ENCODE measurements around the gene CCDC138. TPM values are rescaled to one million over a fixed set of nuclear protein-coding genes. Genes with fewer than 3 reads are reported as not detected.

CCDC138 gene
- total RNA-seq, 1 donor from 2014 or later = 27.3 TPM

DNA sequence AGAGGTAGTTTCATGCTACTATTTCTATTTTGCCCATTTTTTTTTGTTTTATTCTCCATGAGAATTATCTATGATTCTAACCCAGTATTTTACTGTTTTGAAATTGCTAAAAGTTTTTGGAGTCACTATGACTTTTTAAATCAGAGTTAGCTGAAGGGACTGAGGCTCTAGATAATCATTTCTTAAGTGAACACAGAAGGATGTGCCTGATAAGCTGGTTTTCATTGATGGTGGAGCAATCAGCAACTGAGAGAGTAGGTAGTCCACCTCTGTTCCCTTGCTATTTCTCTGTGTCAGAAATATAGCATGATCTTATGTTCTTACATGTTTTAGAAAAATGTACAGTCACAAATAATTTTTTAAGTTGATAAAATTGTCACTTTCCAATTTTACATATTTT lies 59.4 kb downstream of the CCDC138 start:
- no peaks in the 10 kb centered on the region for H3K27me3 Mint-ChIP-seq
- no peak overlapping the region for H3K27ac Mint-ChIP-seq
- TF ChIP-seq, protein P1, sequence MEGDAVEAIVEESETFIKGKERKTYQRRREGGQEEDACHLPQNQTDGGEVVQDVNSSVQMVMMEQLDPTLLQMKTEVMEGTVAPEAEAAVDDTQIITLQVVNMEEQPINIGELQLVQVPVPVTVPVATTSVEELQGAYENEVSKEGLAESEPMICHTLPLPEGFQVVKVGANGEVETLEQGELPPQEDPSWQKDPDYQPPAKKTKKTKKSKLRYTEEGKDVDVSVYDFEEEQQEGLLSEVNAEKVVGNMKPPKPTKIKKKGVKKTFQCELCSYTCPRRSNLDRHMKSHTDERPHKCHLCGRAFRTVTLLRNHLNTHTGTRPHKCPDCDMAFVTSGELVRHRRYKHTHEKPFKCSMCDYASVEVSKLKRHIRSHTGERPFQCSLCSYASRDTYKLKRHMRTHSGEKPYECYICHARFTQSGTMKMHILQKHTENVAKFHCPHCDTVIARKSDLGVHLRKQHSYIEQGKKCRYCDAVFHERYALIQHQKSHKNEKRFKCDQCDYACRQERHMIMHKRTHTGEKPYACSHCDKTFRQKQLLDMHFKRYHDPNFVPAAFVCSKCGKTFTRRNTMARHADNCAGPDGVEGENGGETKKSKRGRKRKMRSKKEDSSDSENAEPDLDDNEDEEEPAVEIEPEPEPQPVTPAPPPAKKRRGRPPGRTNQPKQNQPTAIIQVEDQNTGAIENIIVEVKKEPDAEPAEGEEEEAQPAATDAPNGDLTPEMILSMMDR (IDR thresholded peaks at IDR 0.05; ENCODE audit: unreplicated experiment) = no peak
- H3K4me1 Mint-ChIP-seq (ENCODE audit: low read depth) = peaks cover 4% of the 10 kb centered on the region
- H3K4me3 Mint-ChIP-seq (ENCODE audit: low read depth) = no peak overlapping the region
- peaks cover 9% of the 10 kb centered on the region for H3K9me3 Mint-ChIP-seq (ENCODE audit: low read depth)
- no peak for DNase-seq (ENCODE audit: low spot score, unreplicated experiment)
- peaks cover 34% of the 10 kb centered on the region for H3K36me3 Mint-ChIP-seq (ENCODE audit: insufficient read depth)

DNA sequence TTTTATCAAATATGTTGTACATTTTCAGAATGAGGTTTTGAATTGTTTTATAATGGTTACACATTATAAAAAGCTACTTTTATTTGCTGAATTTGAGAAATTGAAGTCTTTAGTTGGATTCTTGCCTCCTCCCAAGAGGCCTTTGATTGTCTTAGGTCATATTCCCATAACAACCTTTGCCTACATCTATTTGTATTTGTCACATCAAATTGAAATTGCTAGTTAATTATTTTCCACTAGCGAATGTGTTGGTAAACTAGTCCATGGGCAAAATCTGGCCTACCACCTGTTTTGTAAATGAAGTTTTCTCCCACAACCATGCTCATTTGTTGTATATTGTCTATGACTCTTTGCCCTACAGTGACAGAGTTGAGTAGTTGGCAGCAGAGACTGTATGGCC lies 60.4 kb downstream of the CCDC138 start:
- peaks cover 4% of the 10 kb centered on the region for H3K4me1 Mint-ChIP-seq (ENCODE audit: low read depth)
- H3K4me3 Mint-ChIP-seq (ENCODE audit: low read depth) = no peak overlapping the region
- DNase-seq (ENCODE audit: low spot score, unreplicated experiment) = no peak
- H3K36me3 Mint-ChIP-seq (ENCODE audit: insufficient read depth) = peaks cover 32% of the 10 kb centered on the region
- no peaks in the 10 kb centered on the region for H3K9me3 Mint-ChIP-seq (ENCODE audit: low read depth)
- TF ChIP-seq, protein P1 (IDR thresholded peaks at IDR 0.05; ENCODE audit: unreplicated experiment) = no peak
- H3K27me3 Mint-ChIP-seq = no peaks in the 10 kb centered on the region
- H3K27ac Mint-ChIP-seq = no peak overlapping the region

DNA sequence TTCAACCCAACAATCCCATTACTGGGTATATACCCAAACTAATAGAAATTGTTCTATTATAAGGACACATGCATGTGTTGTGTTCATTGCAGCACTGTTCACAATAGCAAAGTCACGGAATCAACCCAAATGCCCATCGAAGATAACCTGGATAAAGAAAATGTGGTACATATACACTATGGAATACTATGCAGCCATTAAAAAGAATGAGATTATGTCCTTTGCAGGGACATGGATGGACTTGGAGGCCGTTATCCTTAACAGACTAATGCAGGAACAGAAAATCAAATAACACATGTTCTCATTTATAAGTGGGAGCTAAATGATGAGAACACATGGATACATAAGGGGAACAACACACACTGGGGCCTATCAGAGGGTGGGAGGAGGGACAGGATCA lies 65.8 kb downstream of the CCDC138 start:
- TF ChIP-seq, protein P1 (IDR thresholded peaks at IDR 0.05; ENCODE audit: unreplicated experiment) = no peak
- Mint-ChIP-seq H3K27ac (no peak overlapping the region), H3K4me1 (ENCODE audit: low read depth) (no peaks in the 10 kb centered on the region), H3K4me3 (ENCODE audit: low read depth) (no peak overlapping the region), H3K36me3 (ENCODE audit: insufficient read depth) (peaks cover 28% of the 10 kb centered on the region), H3K9me3 (ENCODE audit: low read depth) (no peaks in the 10 kb centered on the region), H3K27me3 (no peaks in the 10 kb centered on the region)
- DNase-seq (ENCODE audit: low spot score, unreplicated experiment) = no peak

DNA sequence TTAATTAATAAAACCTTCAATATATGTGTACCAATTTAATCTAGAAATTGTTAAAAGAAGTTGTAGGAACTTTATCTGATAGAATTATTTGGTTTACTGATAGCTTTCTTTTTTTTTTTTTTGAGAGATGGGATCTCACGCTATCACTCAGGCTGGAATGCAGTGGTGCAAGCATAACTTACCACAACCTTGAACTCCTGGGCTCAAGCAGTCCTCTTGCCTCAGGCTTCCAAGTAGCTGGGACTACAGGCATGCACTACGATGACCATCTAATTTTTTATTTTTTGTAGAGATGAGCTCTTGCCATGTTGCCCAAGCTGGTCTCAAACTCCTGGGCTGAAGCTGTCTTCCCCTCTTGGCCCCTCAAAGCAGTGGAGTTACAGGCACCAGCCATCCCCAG lies 66.8 kb downstream of the CCDC138 start:
- Mint-ChIP-seq H3K4me3 (ENCODE audit: low read depth) (no peak overlapping the region), H3K27me3 (no peaks in the 10 kb centered on the region), H3K9me3 (ENCODE audit: low read depth) (peaks cover 3% of the 10 kb centered on the region), H3K27ac (no peak overlapping the region), H3K4me1 (ENCODE audit: low read depth) (no peaks in the 10 kb centered on the region), H3K36me3 (ENCODE audit: insufficient read depth) (peaks cover 35% of the 10 kb centered on the region)
- TF ChIP-seq, protein P1 (IDR thresholded peaks at IDR 0.05; ENCODE audit: unreplicated experiment) = no peak
- no peak for DNase-seq (ENCODE audit: low spot score, unreplicated experiment)

DNA sequence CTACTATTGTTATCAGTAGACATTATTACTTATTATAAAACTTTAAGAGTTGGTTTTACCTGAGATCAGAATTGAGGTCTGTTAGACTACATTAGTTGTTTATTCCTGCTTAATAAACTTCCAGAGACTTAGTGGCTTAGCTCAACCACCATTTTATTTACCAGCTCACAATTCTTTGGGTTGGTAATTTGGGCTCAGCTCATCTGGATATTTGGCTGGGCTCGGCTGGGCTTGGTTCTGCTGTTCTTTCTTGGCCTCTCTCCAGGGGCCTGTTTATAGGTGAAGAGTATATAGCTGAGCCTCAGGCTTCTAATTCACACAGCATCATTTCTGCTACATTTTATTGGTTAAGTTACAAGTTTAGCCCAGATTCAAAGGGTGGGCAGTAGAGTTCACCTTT lies 67.9 kb downstream of the CCDC138 start:
- no peaks in the 10 kb centered on the region for H3K4me1 Mint-ChIP-seq (ENCODE audit: low read depth)

More for the DNA sequence above, 67.9 kb downstream of the CCDC138 start:
- DNase-seq (ENCODE audit: low spot score, unreplicated experiment) = no peak
- Mint-ChIP-seq H3K9me3 (ENCODE audit: low read depth) (peaks cover 3% of the 10 kb centered on the region), H3K27ac (no peak overlapping the region), H3K36me3 (ENCODE audit: insufficient read depth) (peaks cover 42% of the 10 kb centered on the region), H3K4me3 (ENCODE audit: low read depth) (no peak overlapping the region), H3K27me3 (no peaks in the 10 kb centered on the region)
- TF ChIP-seq, protein P1 (IDR thresholded peaks at IDR 0.05; ENCODE audit: unreplicated experiment) = no peak
